HEK293T (cell line): ENCODE measurements around the gene SLC35B1.

ENCODE experiments used
- ELF4 ChIP-seq: fragments of 450-650 bp; IDR thresholded peaks from 2 replicates; pipeline ENCODE4 v1.6.1; 2017; ENCODE audit warnings: antibody characterized with exemption
- SP1 ChIP-seq: fragments of 450-650 bp; IDR thresholded peaks from 2 replicates; pipeline ENCODE4 v1.6.1; 2017
- SUZ12 ChIP-seq: fragments of 450-650 bp; IDR thresholded peaks from 2 replicates; pipeline ENCODE4 v1.6.1; 2016; ENCODE audit warnings: mild to moderate bottlenecking

- TF ChIP-seq SP1 (no peak), ELF4 (no peak), SUZ12 (no peak)
Measured at GRCh38 chr17:49676276-49676868, 31.4 kb downstream of the SLC35B1 start.
